Keratinocyte (primary cell): ENCODE data around the gene GRP. TPM values are rescaled to one million over a fixed set of nuclear protein-coding genes. Genes with fewer than 3 reads are reported as not detected.

Experiments
- DNase-seq: peaks from one replicate; pipeline ENCODE4 v3.0.0-alpha.2; 2011; ENCODE audit warnings: low read depth, missing footprints, low spot score
- FAIRE-seq: peaks from 2 replicates; lab custom pipeline; 2011; peaks lifted over from hg19 to GRCh38; lab: Jason Lieb, UNC
- H2AFZ ChIP-seq: 2 replicates; pipeline ENCODE4 v1.6.0; 2012; ENCODE audit warnings: low read length, control low read depth, inconsistent platforms; ENCODE audit not compliant: control insufficient read depth
- H3K27ac ChIP-seq: 2 replicates; pipeline ENCODE4 v1.5.1; 2011; ENCODE audit warnings: low read length; ENCODE audit not compliant: control insufficient read depth, insufficient read depth
- H3K27me3 ChIP-seq: 3 replicates; pipeline ENCODE4 v1.6.0; 2011; ENCODE audit warnings: low read length; ENCODE audit not compliant: control insufficient read depth, insufficient read depth; ENCODE audit errors: extremely low read depth
- H3K36me3 ChIP-seq, 2 experiments: 2 replicates in 1 of 2; 3 replicates in 1 of 2; pipeline ENCODE4 v1.5.1; 2011; ENCODE audit warnings: low read length in 2 of 2, mild to moderate bottlenecking in 1 of 2; ENCODE audit not compliant: control insufficient read depth in 2 of 2, insufficient read depth in 2 of 2; ENCODE audit errors: extremely low read depth in 1 of 2
- H3K4me1 ChIP-seq: 3 replicates; pipeline ENCODE4 v1.5.1; 2011; ENCODE audit warnings: low read length; ENCODE audit not compliant: control insufficient read depth, insufficient read depth; ENCODE audit errors: extremely low read depth
- H3K4me2 ChIP-seq: 3 replicates; pipeline ENCODE4 v1.6.0; 2011; ENCODE audit warnings: low read depth, low read length; ENCODE audit not compliant: control insufficient read depth, insufficient read depth; ENCODE audit errors: extremely low read depth
- H3K4me3 ChIP-seq, 3 experiments: fragments of 200-600 bp in 1 of 3; sonication (generic) in 1 of 3; 2 replicates in 2 of 3; 3 replicates in 1 of 3; pipeline ENCODE4 v1.5.1; 2011 to 2016; ENCODE audit warnings: low read length in 3 of 3, mild to moderate bottlenecking in 3 of 3, control low read depth in 2 of 3, inconsistent platforms in 1 of 3, low read depth in 1 of 3, mixed read lengths in 1 of 3, mixed run types in 1 of 3, moderate library complexity in 1 of 3; ENCODE audit not compliant: control insufficient read depth in 2 of 3, insufficient read depth in 2 of 3; ENCODE audit errors: extremely low read depth in 1 of 3
- H3K79me2 ChIP-seq: 2 replicates; pipeline ENCODE4 v1.6.0; 2012; ENCODE audit warnings: low read length; ENCODE audit not compliant: control insufficient read depth, insufficient read depth
- H3K9ac ChIP-seq: 3 replicates; pipeline ENCODE4 v1.6.0; 2011; ENCODE audit warnings: low read length; ENCODE audit not compliant: control insufficient read depth, insufficient read depth; ENCODE audit errors: extremely low read depth
- H3K9me1 ChIP-seq: 3 replicates; pipeline ENCODE4 v1.6.0; 2011; ENCODE audit warnings: low read length; ENCODE audit not compliant: control insufficient read depth, insufficient read depth; ENCODE audit errors: extremely low read depth
- H3K9me3 ChIP-seq: 2 replicates; pipeline ENCODE4 v1.5.1; 2012; ENCODE audit warnings: low read depth, low read length; ENCODE audit not compliant: control insufficient read depth
- H4K20me1 ChIP-seq: 3 replicates; pipeline ENCODE4 v1.6.0; 2011; ENCODE audit warnings: low read length; ENCODE audit not compliant: control insufficient read depth, insufficient read depth; ENCODE audit errors: extremely low read depth
- CTCF ChIP-seq, 3 experiments: IDR thresholded peaks in 1 of 3; conservative IDR thresholded peaks in 1 of 3; optimal IDR thresholded peaks in 1 of 3; 2 replicates in 2 of 3; 3 replicates in 1 of 3; pipeline versions ENCODE3 to v1.5.1; 2011; ENCODE audit warnings: low read length in 3 of 3, mild to moderate bottlenecking in 3 of 3, moderate library complexity in 2 of 3, control low read depth in 1 of 3, inconsistent platforms in 1 of 3; ENCODE audit not compliant: insufficient read depth in 2 of 3; ENCODE audit errors: extremely low read depth in 1 of 3
- EZH2 ChIP-seq: IDR thresholded peaks from one replicate; pipeline ENCODE4 v1.6.1; 2012; ENCODE audit warnings: inconsistent platforms, mild to moderate bottlenecking, low read length, moderate library complexity
- dilution Hi-C: fragments of 300-500 bp; cut with MboI; formaldehyde crosslinking; loops from one replicate; pipeline ENCODE4 v1.7.0; 2020; ENCODE audit warnings: low sequenced_read_pairs; ENCODE audit not compliant: extremely low pct_ligation_motif_present
- polyA plus RNA-seq, 5 experiments: library from polyadenylated mRNA; depleted of rRNA in 3 of 5; stranded (reverse) in 3 of 5; stranded (forward) in 1 of 5; unstranded in 1 of 5; fragments of >200 nt; gene quantifications; 1 replicate in 1 of 5; 2 replicates in 3 of 5; 3 replicates in 1 of 5; pipeline versions ENCODE4 v1.2.1 to v1.2.3, GENCODE V29; 2011 to 2012; ENCODE audit warnings: missing spikeins in 2 of 5, low read depth in 1 of 5, low replicate concordance in 1 of 5

GRP gene
- polyA plus RNA-seq, 1 donor (not counting 4 experiments of a cell fraction or from before 2014, with no cell fraction given): not detected

DNA sequence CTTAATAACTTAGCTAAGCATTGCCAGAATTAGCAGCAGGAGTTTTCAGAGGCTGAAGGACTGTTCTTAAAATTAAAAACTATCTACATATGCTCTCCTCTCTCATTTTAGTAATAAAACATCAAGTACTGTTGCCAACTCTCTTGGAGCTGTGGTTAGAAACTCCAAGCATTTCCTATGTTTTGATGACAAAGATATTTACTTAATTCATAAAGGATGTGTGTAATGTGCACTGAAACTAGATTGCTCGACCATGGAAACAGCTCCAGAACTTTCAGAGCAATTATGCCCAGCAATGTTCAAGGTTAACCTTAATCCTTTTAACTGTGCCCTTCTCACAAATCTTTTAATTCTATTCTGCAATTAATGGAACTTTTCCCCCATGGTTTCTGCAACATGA, 8.4 kb downstream of the GRP start:
- H3K27me3 ChIP-seq: peaks cover 7% of the 10 kb centered on the region
- no peak overlapping the region for H3K27ac ChIP-seq
- no peak overlapping the region for H2AFZ ChIP-seq
- dilution Hi-C loops: no loop called here
- H3K9me1 ChIP-seq: peaks cover 2% of the 10 kb centered on the region
- FAIRE-seq: no peak
- H3K79me2 ChIP-seq: no peaks in the 10 kb centered on the region
- H3K36me3 ChIP-seq: no peaks in the 10 kb centered on the region
- H3K4me3 ChIP-seq: no peak overlapping the region
- H3K9me3 ChIP-seq: no peaks in the 10 kb centered on the region
- no peak overlapping the region for H3K4me2 ChIP-seq
- H3K4me1 ChIP-seq: peaks cover 18% of the 10 kb centered on the region
- H4K20me1 ChIP-seq: no peaks in the 10 kb centered on the region
- TF ChIP-seq EZH2 (no peak), CTCF (optimal IDR thresholded peaks at IDR 0.05 in 1 of 3, IDR thresholded peaks at IDR 0.05 in 1 of 3, conservative IDR thresholded peaks at IDR 0.05 in 1 of 3; ENCODE audit: extremely low read depth in 1 of 3, insufficient read depth in 2 of 3, low read length in 3 of 3) (no peak)
- H3K9ac ChIP-seq: no peak overlapping the region
- no peak for DNase-seq

DNA sequence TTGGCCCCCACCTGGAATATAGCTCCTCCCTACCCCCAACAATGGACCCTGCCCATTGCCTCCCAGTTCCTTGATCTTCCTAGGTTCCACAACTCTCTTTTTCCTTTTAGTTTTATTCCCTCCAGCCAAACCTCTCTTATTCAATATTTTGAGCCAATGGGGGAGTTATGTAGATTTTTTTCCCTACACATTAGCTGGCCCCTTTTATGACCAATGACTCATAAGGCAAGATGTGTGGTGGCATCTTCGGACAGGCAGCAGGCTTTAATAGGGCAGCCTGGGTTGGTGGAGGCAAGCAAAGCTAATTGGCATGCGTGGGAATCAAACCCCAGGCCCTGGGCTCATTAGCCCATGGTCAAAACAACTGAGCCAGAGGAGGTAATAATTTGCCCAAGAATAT, 9.2 kb downstream of the GRP start:
- H3K27me3 ChIP-seq: peaks cover 7% of the 10 kb centered on the region
- DNase-seq: no peak

More for the DNA sequence above, 9.2 kb downstream of the GRP start:
- peaks cover 2% of the 10 kb centered on the region for H3K9me1 ChIP-seq
- no peaks in the 10 kb centered on the region for H3K9me3 ChIP-seq
- no peak overlapping the region for H3K9ac ChIP-seq
- H3K4me3 ChIP-seq: no peak overlapping the region
- no peak overlapping the region for H3K27ac ChIP-seq
- H2AFZ ChIP-seq: no peak overlapping the region
- no peaks in the 10 kb centered on the region for H3K36me3 ChIP-seq
- TF ChIP-seq EZH2 (no peak), CTCF (optimal IDR thresholded peaks at IDR 0.05 in 1 of 3, IDR thresholded peaks at IDR 0.05 in 1 of 3, conservative IDR thresholded peaks at IDR 0.05 in 1 of 3; ENCODE audit: extremely low read depth in 1 of 3, insufficient read depth in 2 of 3, low read length in 3 of 3) (no peak)
- H4K20me1 ChIP-seq: no peaks in the 10 kb centered on the region
- H3K79me2 ChIP-seq: no peaks in the 10 kb centered on the region
- no peak overlapping the region for H3K4me2 ChIP-seq
- dilution Hi-C loops: no loop called here
- FAIRE-seq: no peak
- H3K4me1 ChIP-seq: peaks cover 18% of the 10 kb centered on the region
